Tibial nerve (tissue), 4 donors: Measurements from ENCODE around the gene PTGES2.

ENCODE experiments used
- EP300 ChIP-seq, 2 donors: sonication (generic); formaldehyde crosslinking; IDR thresholded peaks; one replicate each; pipeline ENCODE4 v1.6.1; 2017; ENCODE audit warnings: antibody characterized with exemption in 2 of 2, mild to moderate bottlenecking in 1 of 2
- POLR2A ChIP-seq, 2 donors: fragments of 450-650 bp; IDR thresholded peaks; one replicate each; pipeline ENCODE4 v1.6.1; 2017; ENCODE audit warnings: antibody characterized with exemption in 2 of 2, mild to moderate bottlenecking in 2 of 2, moderate library complexity in 2 of 2
- TF ChIP-seq, protein P1 (sequence below), 5 experiments: fragments of 200-600 bp in 3 of 5; fragments of 450-650 bp in 2 of 5; sonication (generic) in 3 of 5; IDR thresholded peaks; one replicate each; pipeline ENCODE4 v1.5.1; 2016 to 2019; ENCODE audit warnings: antibody characterized with exemption in 5 of 5, mild to moderate bottlenecking in 3 of 5, moderate library complexity in 2 of 5

DNA sequence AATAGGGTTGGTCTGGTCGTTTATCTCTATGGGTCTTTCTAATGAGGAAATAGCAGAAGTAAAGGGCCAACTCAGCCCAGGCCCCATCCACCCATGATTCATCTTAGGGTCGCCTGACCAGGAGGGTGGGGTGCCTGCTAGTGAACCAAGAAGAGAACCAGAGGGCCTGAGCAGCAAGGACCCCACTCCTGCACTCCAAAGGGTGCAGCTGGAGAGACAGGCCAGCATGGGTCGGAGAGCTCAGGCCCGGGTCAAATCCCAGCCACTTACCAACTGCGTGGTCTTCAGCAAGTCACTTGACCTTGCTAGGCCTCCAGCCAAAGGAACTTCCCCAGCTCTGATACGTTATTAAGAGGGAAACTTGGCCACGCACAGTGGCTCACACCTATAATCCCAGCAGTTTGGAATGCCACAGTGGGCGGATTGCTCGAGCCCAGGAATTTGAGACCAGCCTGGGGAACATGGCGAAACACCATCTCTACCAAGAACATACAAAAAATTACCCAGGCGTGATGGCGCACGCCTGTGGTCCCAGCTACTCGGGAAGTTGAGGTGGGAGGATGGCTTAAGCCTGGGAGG, 36.9 kb upstream of the PTGES2 start:
- TF ChIP-seq, protein P1, sequence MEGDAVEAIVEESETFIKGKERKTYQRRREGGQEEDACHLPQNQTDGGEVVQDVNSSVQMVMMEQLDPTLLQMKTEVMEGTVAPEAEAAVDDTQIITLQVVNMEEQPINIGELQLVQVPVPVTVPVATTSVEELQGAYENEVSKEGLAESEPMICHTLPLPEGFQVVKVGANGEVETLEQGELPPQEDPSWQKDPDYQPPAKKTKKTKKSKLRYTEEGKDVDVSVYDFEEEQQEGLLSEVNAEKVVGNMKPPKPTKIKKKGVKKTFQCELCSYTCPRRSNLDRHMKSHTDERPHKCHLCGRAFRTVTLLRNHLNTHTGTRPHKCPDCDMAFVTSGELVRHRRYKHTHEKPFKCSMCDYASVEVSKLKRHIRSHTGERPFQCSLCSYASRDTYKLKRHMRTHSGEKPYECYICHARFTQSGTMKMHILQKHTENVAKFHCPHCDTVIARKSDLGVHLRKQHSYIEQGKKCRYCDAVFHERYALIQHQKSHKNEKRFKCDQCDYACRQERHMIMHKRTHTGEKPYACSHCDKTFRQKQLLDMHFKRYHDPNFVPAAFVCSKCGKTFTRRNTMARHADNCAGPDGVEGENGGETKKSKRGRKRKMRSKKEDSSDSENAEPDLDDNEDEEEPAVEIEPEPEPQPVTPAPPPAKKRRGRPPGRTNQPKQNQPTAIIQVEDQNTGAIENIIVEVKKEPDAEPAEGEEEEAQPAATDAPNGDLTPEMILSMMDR (IDR thresholded peaks at IDR 0.05): no peak
- TF ChIP-seq EP300 (IDR thresholded peaks at IDR 0.05): no peak
- TF ChIP-seq POLR2A (IDR thresholded peaks at IDR 0.05): no peak
